HG02870 (cell line): ENCODE measurements around the gene CTNNA3.

ENCODE experiments used
- ATAC-seq: cut with Tn5 transposase; IDR thresholded peaks from one replicate; pipeline ENCODE4 v1.9.1; 2021; ENCODE audit warnings: mild to moderate bottlenecking, moderate library complexity; ENCODE audit not compliant: unreplicated experiment

The CTNNA3 gene

GRCh38 chr10:66910671-66911070 lies 785.3 kb downstream of the CTNNA3 start:
- no peak for ATAC-seq

- ATAC-seq = no peak
These were observed 803.1 kb downstream of the CTNNA3 start for GRCh38 chr10:66892871-66893270.

DNA sequence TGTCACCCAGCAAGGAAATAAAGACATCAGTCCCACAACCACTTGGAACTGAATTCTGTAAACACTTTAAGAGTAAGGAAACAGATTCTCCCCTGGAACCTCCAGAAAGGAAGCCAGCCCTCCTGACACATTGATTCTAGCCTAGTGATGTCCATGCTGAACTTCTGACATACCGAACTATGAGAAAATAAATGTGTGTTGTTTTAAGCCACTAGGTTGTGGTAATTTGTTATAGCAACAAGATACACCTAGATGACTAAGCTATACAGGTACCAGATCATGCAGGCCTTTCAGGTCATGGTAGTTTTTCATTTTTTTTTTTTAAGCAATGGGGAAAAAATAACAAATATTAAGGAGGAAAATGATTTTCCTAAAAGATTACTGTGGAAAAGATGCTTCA lies 807.8 kb downstream of the CTNNA3 start:
- no peak for ATAC-seq

- no peak for ATAC-seq
These were observed 809.1 kb downstream of the CTNNA3 start for GRCh38 chr10:66886848-66887247.

- no peak for ATAC-seq
These were observed 813.7 kb downstream of the CTNNA3 start for GRCh38 chr10:66882271-66882670.

GRCh38 chr10:66881814-66882213 lies 814.2 kb downstream of the CTNNA3 start:
- ATAC-seq = no peak

- ATAC-seq = no peak
These were observed 815.2 kb downstream of the CTNNA3 start for GRCh38 chr10:66880826-66881225.

DNA sequence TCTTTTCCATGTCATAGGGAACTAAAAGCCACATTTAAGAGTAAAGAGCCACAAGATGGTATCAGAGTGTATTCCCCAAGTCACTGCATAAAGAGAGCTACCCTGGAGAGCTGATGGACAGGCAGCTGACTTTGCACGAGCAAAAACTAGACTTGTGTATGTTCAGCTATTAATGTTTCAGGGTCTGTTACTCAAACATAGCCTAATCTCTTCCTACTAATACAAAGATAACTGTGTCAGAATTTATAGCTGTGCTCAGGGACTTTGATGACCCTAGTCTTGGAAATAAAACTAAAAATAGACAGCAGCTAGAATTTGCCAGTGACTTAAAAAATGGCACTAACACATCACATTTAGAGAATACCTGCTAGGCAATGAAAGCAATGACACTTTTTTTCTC lies 815.7 kb downstream of the CTNNA3 start:
- no peak for ATAC-seq

GRCh38 chr10:66877361-66877760 lies 818.6 kb downstream of the CTNNA3 start:
- ATAC-seq = no peak

DNA sequence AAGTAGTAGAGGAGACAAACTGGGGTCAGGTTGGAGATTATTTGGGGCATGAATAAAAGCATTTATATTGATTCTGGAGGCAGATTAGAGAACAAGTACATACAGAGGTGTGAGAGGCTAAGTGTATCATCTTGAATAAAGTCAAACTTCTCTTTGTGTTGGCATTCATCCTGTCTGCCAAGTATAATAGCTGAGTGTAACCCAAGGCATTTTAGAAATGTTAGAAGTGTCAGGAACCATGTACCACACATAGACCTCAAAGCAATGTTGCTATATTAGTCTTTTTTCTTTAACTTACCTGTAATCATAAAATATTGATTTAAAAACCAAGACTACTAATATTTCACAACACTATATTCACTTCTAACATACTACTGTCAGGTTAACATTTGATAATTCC lies 826.4 kb downstream of the CTNNA3 start:
- no peak for ATAC-seq

GRCh38 chr10:66862687-66863258 lies 833.2 kb downstream of the CTNNA3 start:
- ATAC-seq = no peak

GRCh38 chr10:66860376-66860945 lies 835.5 kb downstream of the CTNNA3 start:
- no peak for ATAC-seq

GRCh38 chr10:66852811-66853210 lies 843.2 kb downstream of the CTNNA3 start:
- no peak for ATAC-seq

DNA sequence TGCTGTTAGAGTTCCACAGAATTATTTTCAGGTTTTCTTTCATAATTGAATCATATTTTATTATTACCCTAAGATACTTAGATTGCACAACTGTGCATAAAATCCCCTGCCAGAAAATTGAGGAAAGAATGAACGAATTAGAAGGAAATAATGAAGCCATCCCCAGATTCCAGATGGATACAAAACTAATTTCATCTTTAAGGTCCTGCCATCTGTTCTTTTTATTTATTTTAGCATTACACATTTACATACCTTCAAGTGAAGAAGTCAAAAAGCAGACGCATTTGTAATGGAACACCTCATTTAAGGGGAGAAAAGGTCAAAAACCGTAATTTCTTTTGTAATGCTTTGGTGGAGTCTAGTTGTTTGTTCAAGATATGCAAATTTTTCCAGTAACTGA lies 847.1 kb downstream of the CTNNA3 start:
- ATAC-seq = no peak

DNA sequence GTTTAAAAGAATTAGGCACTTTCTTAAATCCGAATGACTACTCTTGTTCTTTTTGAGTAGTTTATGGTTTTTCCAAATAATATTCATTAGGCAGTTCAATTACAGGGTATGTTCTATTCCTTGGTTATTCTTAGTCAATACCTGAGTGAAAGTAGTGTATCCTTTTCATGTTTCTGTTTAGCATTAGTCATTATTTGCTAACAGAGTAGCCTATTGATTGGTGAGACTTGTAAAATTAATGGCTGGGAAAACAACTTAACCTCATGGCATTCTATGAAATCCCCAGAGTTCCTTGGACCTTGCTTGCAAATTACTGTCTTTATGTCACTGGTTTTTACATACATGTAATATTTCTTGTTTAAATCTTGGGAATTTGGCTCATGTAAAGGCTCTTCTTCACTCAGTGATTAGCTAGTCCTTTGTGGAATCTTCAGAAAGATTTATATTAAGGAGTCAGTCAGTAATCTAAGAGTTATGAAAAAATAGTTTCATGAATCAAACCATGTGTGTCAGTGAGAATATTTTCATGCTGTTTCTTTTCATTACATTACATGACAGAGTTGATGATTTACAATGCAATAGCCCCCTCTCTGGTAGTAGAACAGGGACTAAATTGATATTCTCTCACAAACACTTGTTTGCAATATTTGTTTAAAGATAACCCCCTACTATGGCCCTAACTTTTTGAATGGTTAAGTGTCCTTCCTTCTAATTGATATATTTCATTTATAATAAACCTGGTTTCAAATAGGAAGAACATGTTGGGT lies 851.6 kb downstream of the CTNNA3 start:
- no peak for ATAC-seq

GRCh38 chr10:66843396-66843795 lies 852.6 kb downstream of the CTNNA3 start:
- ATAC-seq = no peak

GRCh38 chr10:66842867-66843266 lies 853.1 kb downstream of the CTNNA3 start:
- no peak for ATAC-seq

- ATAC-seq = no peak
These were observed 853.6 kb downstream of the CTNNA3 start for GRCh38 chr10:66842371-66842770.

DNA sequence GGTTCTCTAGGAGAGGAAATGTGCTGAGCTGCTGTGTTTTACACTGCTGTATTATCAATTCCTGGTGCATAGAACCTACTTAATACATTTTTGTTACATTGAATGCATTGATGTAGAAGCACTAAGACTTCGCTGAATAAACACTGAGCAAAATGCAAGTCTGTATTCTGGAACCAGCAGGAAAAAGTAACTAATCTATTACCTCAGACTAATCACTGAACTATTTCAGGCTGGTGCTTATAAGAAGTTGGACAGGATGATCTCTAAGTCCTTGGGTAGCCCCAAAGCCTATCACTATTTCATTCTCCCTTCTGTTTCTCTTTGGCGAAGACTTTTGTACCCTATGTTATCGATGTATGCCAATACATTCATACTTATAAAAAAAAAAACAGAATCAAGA lies 857.3 kb downstream of the CTNNA3 start:
- no peak for ATAC-seq

DNA sequence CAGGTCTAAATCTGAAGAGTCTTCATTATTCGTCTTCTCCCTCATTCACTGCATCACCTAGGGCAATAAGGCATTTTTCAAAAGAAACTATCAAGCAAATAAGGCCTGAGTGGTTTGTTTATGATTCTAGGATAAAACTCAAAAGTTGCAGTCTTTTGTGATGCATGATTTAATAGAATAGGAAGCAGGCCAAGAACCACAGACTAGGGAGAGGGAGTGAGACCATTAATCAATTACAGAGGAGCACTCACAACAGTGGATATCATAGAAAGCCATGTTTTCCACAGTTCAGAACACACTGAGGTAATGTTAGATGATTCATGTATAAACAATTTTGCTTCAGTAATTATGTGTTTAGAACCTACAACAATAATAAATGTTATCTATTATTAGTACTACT lies 858.0 kb downstream of the CTNNA3 start:
- ATAC-seq = no peak

GRCh38 chr10:66837335-66837734 lies 858.7 kb downstream of the CTNNA3 start:
- ATAC-seq = no peak

- ATAC-seq = no peak
These were observed 859.2 kb downstream of the CTNNA3 start for GRCh38 chr10:66836771-66837170.
